Erythroblast (primary cell): ENCODE data around the gene SLCO4C1.

Experiments used
- GATA1 ChIP-seq: IDR thresholded peaks from 2 replicates; pipeline ENCODE4 v1.6.1; 2011; ENCODE audit warnings: low read depth, mild to moderate bottlenecking, control low read depth, low read length, moderate library complexity
- POLR2A ChIP-seq: IDR thresholded peaks from 2 replicates; pipeline ENCODE4 v1.6.1; 2011; ENCODE audit warnings: mild to moderate bottlenecking, low read length

DNA sequence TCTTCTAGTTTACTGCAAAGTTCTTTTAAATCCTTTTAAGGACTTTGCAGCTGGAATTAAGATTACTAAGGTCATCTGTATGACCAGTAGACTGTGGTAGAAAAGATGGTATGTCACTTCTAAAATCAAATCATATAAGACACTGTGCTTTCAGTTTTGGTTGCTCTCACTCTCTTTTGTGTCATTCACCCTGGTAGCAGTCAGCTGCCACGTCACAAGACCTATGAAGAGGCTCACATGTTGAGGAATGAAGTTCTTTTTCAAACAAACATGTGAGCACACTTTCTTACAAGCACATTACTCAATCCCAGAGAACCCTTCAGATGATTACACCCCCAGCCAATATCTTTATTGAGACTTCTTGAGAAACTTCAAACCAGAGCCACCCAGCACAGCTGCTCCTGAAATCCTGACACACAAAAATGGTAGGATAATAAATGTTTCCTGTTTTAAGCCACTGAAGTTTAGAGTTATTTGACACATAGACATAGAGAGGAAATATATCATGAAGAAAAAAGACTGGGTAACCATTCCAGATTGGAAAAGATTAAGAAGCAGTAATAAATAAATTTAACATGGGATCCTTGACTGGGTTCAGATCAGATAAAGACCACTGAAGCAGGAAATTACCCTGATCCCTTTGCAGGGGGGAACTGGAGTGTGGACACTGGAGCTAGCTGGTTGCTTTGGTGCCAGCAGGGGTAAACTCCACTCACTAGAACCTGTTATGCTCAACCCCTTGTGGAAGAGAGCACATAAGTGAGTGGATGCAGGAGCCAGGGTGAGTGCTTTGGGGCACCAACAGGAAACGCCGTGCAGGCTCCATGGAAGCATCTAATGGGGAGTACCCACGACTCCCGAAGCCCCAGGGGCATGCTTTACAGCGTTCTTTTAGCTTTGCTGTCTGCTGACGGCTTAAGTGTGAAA lies 64.1 kb downstream of the SLCO4C1 start:
- TF ChIP-seq POLR2A (no peak), GATA1 (no peak)
